Smooth muscle cell (in vitro differentiated cells): ENCODE results near the gene CSNK1G1. TPM values are rescaled to one million over a fixed set of nuclear protein-coding genes. Genes with fewer than 3 reads are reported as not detected.
A peak's percentile ranks its signal among the peaks of the same experiment; 100 is the strongest.

ENCODE experiments used
- DNase-seq: peaks from one replicate; lab custom pipeline; 2025; ENCODE audit not compliant: unreplicated experiment; lab: John Stamatoyannopoulos, UW
- H2AFZ ChIP-seq: fragments of 200-600 bp; sonication (generic); 2 replicates; pipeline ENCODE4 v1.6.0; 2016; ENCODE audit warnings: antibody characterized with exemption, low read depth, mild to moderate bottlenecking
- H3F3A ChIP-seq: fragments of 200-600 bp; sonication (generic); 2 replicates; pipeline ENCODE4 v1.6.0; 2017; ENCODE audit warnings: antibody characterized with exemption, low read depth
- H3K27ac ChIP-seq: fragments of 200-600 bp; sonication (generic); 2 replicates; pipeline ENCODE4 v1.5.1; 2016; ENCODE audit warnings: low read depth, mild to moderate bottlenecking
- H3K27me3 ChIP-seq: fragments of 200-600 bp; sonication (generic); 2 replicates; pipeline ENCODE4 v1.6.1; 2016; ENCODE audit warnings: low read depth, mild to moderate bottlenecking
- H3K36me3 ChIP-seq: fragments of 200-600 bp; sonication (generic); 2 replicates; pipeline ENCODE4 v1.5.1; 2016; ENCODE audit warnings: low read depth
- H3K4me1 ChIP-seq: fragments of 200-600 bp; sonication (generic); 2 replicates; pipeline ENCODE4 v1.5.1; 2016; ENCODE audit warnings: low read depth
- H3K4me2 ChIP-seq: fragments of 200-600 bp; sonication (generic); 2 replicates; pipeline ENCODE4 v1.6.0; 2016; ENCODE audit warnings: mild to moderate bottlenecking
- H3K4me3 ChIP-seq: fragments of 200-600 bp; sonication (generic); 2 replicates; pipeline ENCODE4 v1.5.1; 2016; ENCODE audit warnings: mild to moderate bottlenecking
- H3K79me2 ChIP-seq: fragments of 200-600 bp; sonication (generic); 2 replicates; pipeline ENCODE4 v1.6.0; 2016; ENCODE audit warnings: low read depth, mild to moderate bottlenecking
- H3K9ac ChIP-seq: fragments of 200-600 bp; sonication (generic); 2 replicates; pipeline ENCODE4 v1.6.0; 2016; ENCODE audit warnings: low read depth
- H3K9me3 ChIP-seq: fragments of 200-600 bp; sonication (generic); replicated peaks from 2 replicates; pipeline ENCODE4 v1.5.1; 2016; ENCODE audit warnings: low read depth
- H4K20me1 ChIP-seq: fragments of 200-600 bp; sonication (generic); 2 replicates; pipeline ENCODE4 v1.6.0; 2016; ENCODE audit warnings: low read depth
- CTCF ChIP-seq: fragments of 200-600 bp; sonication (generic); IDR thresholded peaks from 2 replicates; pipeline ENCODE4 v1.5.1; 2017; ENCODE audit warnings: borderline replicate concordance, mild to moderate bottlenecking, antibody characterized with exemption; ENCODE audit not compliant: insufficient read depth, poor library complexity, severe bottlenecking
- WGBS: methylation state at CpG from one replicate; pipeline ENCODE4 v1.1.7; 2016; ENCODE audit warnings: low lambda C conversion rate; 5-methylcytosine and 5-hydroxymethylcytosine counted together
- polyA plus RNA-seq: library from polyadenylated mRNA; unstranded; fragments of >200 nt; fragmentation: Nextera tagmentation; extraction: Ambion mirVana; gene quantifications from 2 replicates; pipeline ENCODE4 v1.2.1, GENCODE V29; 2016
- total RNA-seq: library from RNA; depleted of rRNA; stranded (reverse); fragments of >200 nt; gene quantifications from 2 replicates; pipeline ENCODE4 v1.2.3, GENCODE V29; 2014

The CSNK1G1 gene
- total and polyA plus RNA-seq, 2 experiments from 2014 or later: 12.8 to 23.2 TPM

- no peak for DNase-seq
- peaks cover 93% of the 10 kb centered on the region for H4K20me1 ChIP-seq
- peak overlapping the region; percentile 13 for H3K4me2 ChIP-seq
- TF ChIP-seq CTCF: no peak
- H3K27me3 ChIP-seq: no peaks in the 10 kb centered on the region
- peak overlapping the region; percentile 38 for H3K27ac ChIP-seq
- H3K4me1 ChIP-seq: peaks cover 15% of the 10 kb centered on the region
- H2AFZ ChIP-seq: no peak overlapping the region
- no peak overlapping the region for H3K4me3 ChIP-seq
- H3K79me2 ChIP-seq: peaks cover 83% of the 10 kb centered on the region
- H3F3A ChIP-seq: no peaks in the 10 kb centered on the region
- no peak overlapping the region for H3K9ac ChIP-seq
- no peaks in the 10 kb centered on the region for H3K36me3 ChIP-seq
- H3K9me3 ChIP-seq: no peaks in the 10 kb centered on the region
These were observed 11.2 kb downstream of the CSNK1G1 start for GRCh38 chr15:64344651-64345294.

GRCh38 chr15:64343841-64344240 is 12.1 kb downstream of the CSNK1G1 start:
- H3K4me1 ChIP-seq: peaks cover 15% of the 10 kb centered on the region
- no peak overlapping the region for H3K4me3 ChIP-seq
- no peak for TF ChIP-seq CTCF
- peak overlapping the region; percentile 7 for H3K27ac ChIP-seq
- H3K79me2 ChIP-seq: peaks cover 77% of the 10 kb centered on the region
- no peaks in the 10 kb centered on the region for H3F3A ChIP-seq
- WGBS: 99% methylated on average over 2 of the region's 2 CpGs
- H3K9ac ChIP-seq: no peak overlapping the region
- H3K4me2 ChIP-seq: peak overlapping the region; percentile 13
- no peaks in the 10 kb centered on the region for H3K9me3 ChIP-seq
- peaks cover 93% of the 10 kb centered on the region for H4K20me1 ChIP-seq
- DNase-seq: no peak
- no peaks in the 10 kb centered on the region for H3K27me3 ChIP-seq
- H3K36me3 ChIP-seq: no peaks in the 10 kb centered on the region
- no peak overlapping the region for H2AFZ ChIP-seq

- H2AFZ ChIP-seq: no peak overlapping the region
- H3K9me3 ChIP-seq: no peaks in the 10 kb centered on the region
- H3F3A ChIP-seq: no peaks in the 10 kb centered on the region
- no peaks in the 10 kb centered on the region for H3K27me3 ChIP-seq
- no peak overlapping the region for H3K27ac ChIP-seq
- no peaks in the 10 kb centered on the region for H3K36me3 ChIP-seq
- peaks cover 92% of the 10 kb centered on the region for H4K20me1 ChIP-seq
- H3K9ac ChIP-seq: no peak overlapping the region
- DNase-seq: no peak
- H3K4me2 ChIP-seq: peak overlapping the region; percentile 7
- peaks cover 15% of the 10 kb centered on the region for H3K4me1 ChIP-seq
- no peak for TF ChIP-seq CTCF
- H3K79me2 ChIP-seq: peaks cover 73% of the 10 kb centered on the region
- no peak overlapping the region for H3K4me3 ChIP-seq
These were observed 12.8 kb downstream of the CSNK1G1 start for GRCh38 chr15:64343222-64343621.

DNA sequence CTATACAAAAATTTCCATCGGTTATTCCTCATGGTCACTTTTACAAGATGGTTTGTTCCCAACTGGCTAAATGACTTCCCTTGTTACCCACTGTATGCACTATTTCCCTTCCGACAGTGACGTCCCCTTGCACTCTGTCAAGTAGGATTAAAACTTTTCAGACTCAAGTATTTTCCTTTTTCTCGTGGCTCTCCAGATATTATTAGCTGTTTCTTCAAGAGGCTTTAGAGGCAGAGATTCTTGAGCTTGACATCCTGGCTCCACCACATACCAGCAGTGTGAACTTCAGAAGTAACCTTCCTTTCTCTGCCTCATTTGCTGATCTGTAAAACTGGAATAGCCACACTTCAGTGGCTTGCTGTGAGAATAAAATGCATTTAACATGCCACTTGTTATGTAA is 14.0 kb downstream of the CSNK1G1 start:
- no peak for DNase-seq
- Histone ChIP-seq H3K36me3 (no peaks in the 10 kb centered on the region), H3K4me3 (no peak overlapping the region), H4K20me1 (peaks cover 90% of the 10 kb centered on the region), H3K79me2 (peaks cover 67% of the 10 kb centered on the region), H3K27ac (peak overlapping the region; percentile 38), H3K9ac (no peak overlapping the region), H3K4me2 (no peak overlapping the region), H3K4me1 (peaks cover 15% of the 10 kb centered on the region), H3F3A (no peaks in the 10 kb centered on the region), H2AFZ (no peak overlapping the region), H3K9me3 (no peaks in the 10 kb centered on the region), H3K27me3 (no peaks in the 10 kb centered on the region)
- TF ChIP-seq CTCF: no peak
- 52% methylated on average over 4 of the region's 4 CpGs for WGBS
